H1 (cell line): Measurements from ENCODE around the gene MAPK8IP1. TPM values are rescaled to one million over a fixed set of nuclear protein-coding genes. Genes with fewer than 3 reads are reported as not detected.

Source experiments
- CTCF ChIA-PET: fragments of 300-600 bp; sonication (Branson Sonifier 250); formaldehyde crosslinking; loops from one replicate; lab custom pipeline; 2021; ENCODE audit not compliant: partially characterized antibody; lab: Charles Lee
- POLR2A ChIA-PET: fragments of 300-600 bp; sonication (Branson Sonifier 250); formaldehyde crosslinking; loops from one replicate; lab custom pipeline; 2021; ENCODE audit warnings: inconsistent platforms; ENCODE audit not compliant: partially characterized antibody; lab: Charles Lee
- DNase-seq, 2 experiments: peaks; one replicate each; pipeline versions ENCODE4 v3.0.0 to v3.0.0-alpha.2; 2010 to 2022; ENCODE audit warnings: low spot score in 2 of 2, low read depth in 1 of 2, mixed read lengths in 1 of 2
- FAIRE-seq: peaks from 2 replicates; lab custom pipeline; 2011; peaks lifted over from hg19 to GRCh38; lab: Jason Lieb, UNC
- H2AFZ ChIP-seq: 2 replicates; pipeline ENCODE4 v1.8.1; 2012; ENCODE audit warnings: low read length, inconsistent platforms
- H2AK5ac ChIP-seq: 2 replicates; pipeline ENCODE4 v1.6.1; 2013; ENCODE audit warnings: low read depth, low read length
- H2BK120ac ChIP-seq: replicated peaks from 2 replicates; pipeline ENCODE3; 2013; ENCODE audit warnings: low read depth, low read length, inconsistent platforms
- H2BK12ac ChIP-seq: 2 replicates; pipeline ENCODE4 v1.6.1; 2013; ENCODE audit warnings: low read depth, low read length
- H2BK15ac ChIP-seq: 2 replicates; pipeline ENCODE4 v1.6.1; 2013; ENCODE audit warnings: low read length
- H2BK20ac ChIP-seq: 2 replicates; pipeline ENCODE4 v1.6.1; 2013; ENCODE audit warnings: low read length
- H2BK5ac ChIP-seq: 2 replicates; pipeline ENCODE4 v1.6.1; 2013; ENCODE audit warnings: low read depth, low read length
- H3K14ac ChIP-seq: 2 replicates; pipeline ENCODE4 v1.6.1; 2013; ENCODE audit warnings: inconsistent platforms; ENCODE audit not compliant: insufficient read length
- H3K18ac ChIP-seq: 2 replicates; pipeline ENCODE4 v1.6.1; 2013; ENCODE audit warnings: low read length; ENCODE audit errors: extremely low read depth
- H3K23ac ChIP-seq: 2 replicates; pipeline ENCODE4 v1.6.1; 2013; ENCODE audit warnings: inconsistent platforms; ENCODE audit not compliant: insufficient read length
- H3K23me2 ChIP-seq: 2 replicates; pipeline ENCODE4 v1.6.1; 2013; ENCODE audit warnings: low read depth, low read length
- H3K27ac ChIP-seq: 2 replicates; pipeline ENCODE4 v1.6.1; 2011; ENCODE audit warnings: low read depth, low read length, inconsistent platforms
- H3K27me3 ChIP-seq, 4 experiments: replicated peaks in 1 of 4; 1 replicate in 1 of 4; 2 replicates in 3 of 4; pipeline versions ENCODE4 v1.6.1 to v1.8.1; 2011 to 2013; ENCODE audit warnings: low read length in 3 of 4, mild to moderate bottlenecking in 3 of 4, inconsistent platforms in 2 of 4, mixed read lengths in 2 of 4, moderate library complexity in 1 of 4; ENCODE audit not compliant: control insufficient read depth in 3 of 4, insufficient read depth in 3 of 4; ENCODE audit errors: extremely low read depth in 1 of 4
- H3K36me3 ChIP-seq, 4 experiments: 2 replicates each; pipeline versions ENCODE4 v1.6.1 to v1.8.1; 2011 to 2013; ENCODE audit warnings: mild to moderate bottlenecking in 4 of 4, low read length in 3 of 4, moderate library complexity in 2 of 4, control low read depth in 1 of 4, inconsistent platforms in 1 of 4; ENCODE audit not compliant: insufficient read depth in 4 of 4, control insufficient read depth in 2 of 4
- H3K4ac ChIP-seq: replicated peaks from 2 replicates; pipeline ENCODE3; 2013; ENCODE audit warnings: low read length, low read depth, mixed read lengths, inconsistent platforms; ENCODE audit not compliant: insufficient read length
- H3K4me1 ChIP-seq, 4 experiments: replicated peaks in 1 of 4; 1 replicate in 1 of 4; 2 replicates in 3 of 4; pipeline versions ENCODE4 v1.6.1 to v1.8.1; 2011 to 2013; ENCODE audit warnings: low read length in 3 of 4, inconsistent platforms in 2 of 4, mixed read lengths in 1 of 4; ENCODE audit not compliant: insufficient read depth in 4 of 4, control insufficient read depth in 3 of 4
- H3K4me2 ChIP-seq, 2 experiments: 2 replicates each; pipeline versions ENCODE4 v1.6.1 to v1.8.1; 2011 to 2013; ENCODE audit warnings: low read depth in 2 of 2, low read length in 2 of 2, control low read depth in 1 of 2, inconsistent platforms in 1 of 2, mild to moderate bottlenecking in 1 of 2; ENCODE audit not compliant: insufficient read depth in 1 of 2
- H3K4me3 ChIP-seq, 4 experiments: fragments of 200-600, 300-600 bp in 1 of 4; sonication (generic), shearing (Covaris generic), sonication (Bioruptor Twin) in 1 of 4; 2 replicates each; pipeline versions ENCODE4 v1.5.1 to v1.8.1; 2011 to 2016; ENCODE audit warnings: low read length in 4 of 4, low read depth in 3 of 4, control low read depth in 2 of 4, inconsistent platforms in 2 of 4, mild to moderate bottlenecking in 2 of 4, mixed read lengths in 1 of 4, moderate library complexity in 1 of 4; ENCODE audit not compliant: insufficient read depth in 2 of 4; ENCODE audit errors: extremely low read depth in 1 of 4
- H3K56ac ChIP-seq: replicated peaks from 2 replicates; pipeline ENCODE3; 2013; ENCODE audit warnings: low read depth, mild to moderate bottlenecking, mixed read lengths, low read length, inconsistent platforms; ENCODE audit not compliant: insufficient read length
- H3K79me1 ChIP-seq: 2 replicates; pipeline ENCODE4 v1.6.1; 2013; ENCODE audit warnings: low read depth, low read length, control low read depth
- H3K79me2 ChIP-seq, 2 experiments: 2 replicates each; pipeline versions ENCODE4 v1.6.1 to v1.8.1; 2012 to 2013; ENCODE audit warnings: low read length in 2 of 2, mild to moderate bottlenecking in 2 of 2, inconsistent platforms in 1 of 2; ENCODE audit not compliant: insufficient read depth in 2 of 2, control insufficient read depth in 1 of 2
- H3K9ac ChIP-seq, 4 experiments: replicated peaks in 1 of 4; 1 replicate in 1 of 4; 2 replicates in 3 of 4; pipeline versions ENCODE4 v1.6.1 to v1.8.1; 2011 to 2013; ENCODE audit warnings: low read depth in 3 of 4, low read length in 3 of 4, control low read depth in 2 of 4, mild to moderate bottlenecking in 2 of 4, moderate library complexity in 2 of 4, inconsistent platforms in 1 of 4; ENCODE audit errors: extremely low read depth in 1 of 4
- H3K9me3 ChIP-seq, 2 experiments: 2 replicates each; pipeline versions ENCODE4 v1.6.1 to v1.8.1; 2012 to 2013; ENCODE audit warnings: mild to moderate bottlenecking in 2 of 2, moderate library complexity in 2 of 2, control low read depth in 1 of 2, inconsistent platforms in 1 of 2, low read depth in 1 of 2, low read length in 1 of 2, mixed read lengths in 1 of 2; ENCODE audit not compliant: insufficient read depth in 2 of 2
- H4K20me1 ChIP-seq, 2 experiments: replicated peaks in 1 of 2; 2 replicates each; pipeline versions ENCODE3 to v1.8.1; 2011 to 2013; ENCODE audit warnings: inconsistent platforms in 2 of 2, low read length in 2 of 2, mild to moderate bottlenecking in 1 of 2; ENCODE audit not compliant: insufficient read depth in 2 of 2, control insufficient read depth in 1 of 2
- H4K5ac ChIP-seq: 2 replicates; pipeline ENCODE4 v1.6.1; 2013; ENCODE audit warnings: low read length, low read depth, mixed read lengths, inconsistent platforms; ENCODE audit not compliant: insufficient read length
- H4K8ac ChIP-seq: 2 replicates; pipeline ENCODE4 v1.8.0; 2013; ENCODE audit warnings: mild to moderate bottlenecking, moderate library complexity, low read length, inconsistent platforms; ENCODE audit not compliant: insufficient read depth; ENCODE audit errors: extremely low read depth
- H4K91ac ChIP-seq: replicated peaks from 2 replicates; pipeline ENCODE3; 2013; ENCODE audit warnings: low read length, mixed read lengths, inconsistent platforms; ENCODE audit not compliant: insufficient read length
- EGR1 ChIP-seq: IDR thresholded peaks from 2 replicates; pipeline ENCODE4 v1.6.1; 2011; ENCODE audit warnings: low read depth, low read length, borderline replicate concordance
- KDM1A ChIP-seq: fragments of 200-600, 300-600 bp; sonication (generic); IDR thresholded peaks from 2 replicates; pipeline ENCODE4 v1.7.1; 2016; ENCODE audit warnings: mild to moderate bottlenecking, low read length, borderline replicate concordance
- WGBS, 2 experiments: shearing (Covaris generic) in 1 of 2; methylation state at CpG; one replicate each; pipeline versions ENCODE4 v1.1.6 to v1.1.7; 2013 to 2015; ENCODE audit warnings: low lambda C conversion rate in 2 of 2, mixed read lengths in 2 of 2, inconsistent platforms in 1 of 2, low coverage in 1 of 2, missing lambda C conversion rate in 1 of 2; ENCODE audit not compliant: insufficient replicate concordance in 2 of 2, insufficient coverage in 1 of 2, insufficient read length in 1 of 2; ENCODE audit errors: extremely low coverage in 1 of 2, missing lambda C conversion rate in 1 of 2; 5-methylcytosine and 5-hydroxymethylcytosine counted together
- polyA plus RNA-seq, 7 experiments: library from polyadenylated mRNA; depleted of rRNA in 3 of 7; stranded (reverse) in 5 of 7; unstranded in 2 of 7; fragments of >200 nt in 5 of 7; fragments of 200-250 nt in 2 of 7; gene quantifications; 1 replicate in 5 of 7; 2 replicates in 1 of 7; 4 replicates in 1 of 7; pipeline versions ENCODE4 v1.2.1 to v1.2.3, GENCODE V29; 2011 to 2013; ENCODE audit warnings: missing spikeins in 2 of 7, mixed read lengths in 2 of 7
- total RNA-seq: library from RNA; stranded (reverse); fragmentation: NEBNext Ultra II Directional; extraction: Animal tissue kit (Norgen Biotek cat#: 25700); gene quantifications from 2 replicates; pipeline ENCODE4 v1.2.1, GENCODE V29; 2021

MAPK8IP1 gene
- total and polyA plus RNA-seq, 2 of the 8 experiments (the other 6 are each of a cell fraction or from before 2014, with no cell fraction given) = 32.4 to 40.1 TPM

DNA sequence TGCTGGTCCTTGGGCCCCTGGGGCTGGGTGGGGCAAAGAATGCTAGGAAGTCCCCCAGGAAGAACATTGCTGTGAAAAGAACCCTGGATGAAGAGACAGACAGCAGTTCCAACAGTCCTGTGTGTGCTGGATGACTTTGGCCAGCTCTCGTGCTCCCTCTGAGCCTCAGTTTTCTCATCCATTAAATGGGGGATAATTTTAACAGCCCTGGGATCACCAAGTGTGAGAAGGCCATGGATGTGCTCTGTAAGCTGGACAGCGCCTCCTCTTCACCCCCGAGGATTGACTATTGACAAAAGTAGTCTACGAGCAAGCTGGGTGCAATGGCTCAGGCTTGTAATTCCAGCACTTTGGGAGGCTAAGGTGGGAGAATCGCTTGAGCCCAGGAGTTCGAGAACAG lies 39.5 kb downstream of the MAPK8IP1 start:
- Histone ChIP-seq H2BK20ac (no peak overlapping the region), H3K27ac (no peak overlapping the region), H3K56ac (no peak overlapping the region), H2AK5ac (no peak overlapping the region; the same call in 1 of the 2 replicates), H4K20me1 (peaks cover 10 to 19% of the 10 kb centered on the region in 2 experiments), H3K79me2 (peaks cover 0 to 11% of the 10 kb centered on the region in 2 experiments; a peak in 1 of 4 replicates), H4K8ac (peak overlapping the region; percentile 29; the same call in 1 of the 2 replicates), H3K18ac (no peak overlapping the region), H4K5ac (no peak overlapping the region), H3K9ac (no peak overlapping the region), H3K27me3 (peaks cover 0 to 9% (median 0%) of the 10 kb centered on the region in 4 experiments; a peak in 3 of 7 replicates), H3K4ac (no peak overlapping the region), H2AFZ (no peak overlapping the region), H2BK120ac (no peak overlapping the region), H2BK15ac (no peak overlapping the region), H3K23ac (no peak overlapping the region), H2BK12ac (no peak overlapping the region), H3K79me1 (peaks cover 15% of the 10 kb centered on the region), H3K23me2 (peaks cover 12% of the 10 kb centered on the region; the same call in 1 of the 2 replicates), H3K4me2 (no peak overlapping the region; a peak in 1 of 4 replicates), H3K14ac (no peak overlapping the region), H2BK5ac (no peak overlapping the region), H4K91ac (no peak overlapping the region), H3K4me1 (peaks cover 12 to 22% (median 17%) of the 10 kb centered on the region in 4 experiments), H3K36me3 (peaks cover 2 to 35% (median 20%) of the 10 kb centered on the region in 4 experiments; a peak in 7 of 8 replicates), H3K9me3 (no peaks in the 10 kb centered on the region), H3K4me3 (no peak overlapping the region)
- ChIA-PET CTCF (interaction anchor here (0.8 to 4.0 kb wide), 7 partner anchors 11 to 96 kb away, joined by 3 to 26 read pairs (median 4); no protein-coding TSS in a partner anchor), POLR2A (interaction anchor here (0.7 to 9.8 kb wide), 8 partner anchors 10 to 52 kb away, joined by 3 to 115 read pairs (median 5); no protein-coding TSS in a partner anchor)
- FAIRE-seq (no peak), DNase-seq (no peak)
- TF ChIP-seq KDM1A (0 out of 2 replicates have a peak, but pooled peaks have one; percentile 27), EGR1 (no peak)
- 92% methylated on average over 6 of the region's 6 CpGs; no CpG with 5 or more reads in 1 of the 2 experiments for WGBS, 2 experiments
